GM21381 (cell line): ENCODE measurements around the gene EXOSC6.
"Not testable (repeated sequence)": the region's sequence is repeated elsewhere in the genome, so short reads cannot be mapped to it uniquely, and the experiment has no call there.

Experiments used
- ATAC-seq: cut with Tn5 transposase; IDR thresholded peaks from one replicate; pipeline ENCODE4 v1.9.1; 2021; ENCODE audit warnings: mild to moderate bottlenecking, moderate library complexity; ENCODE audit not compliant: unreplicated experiment

Gene EXOSC6

DNA sequence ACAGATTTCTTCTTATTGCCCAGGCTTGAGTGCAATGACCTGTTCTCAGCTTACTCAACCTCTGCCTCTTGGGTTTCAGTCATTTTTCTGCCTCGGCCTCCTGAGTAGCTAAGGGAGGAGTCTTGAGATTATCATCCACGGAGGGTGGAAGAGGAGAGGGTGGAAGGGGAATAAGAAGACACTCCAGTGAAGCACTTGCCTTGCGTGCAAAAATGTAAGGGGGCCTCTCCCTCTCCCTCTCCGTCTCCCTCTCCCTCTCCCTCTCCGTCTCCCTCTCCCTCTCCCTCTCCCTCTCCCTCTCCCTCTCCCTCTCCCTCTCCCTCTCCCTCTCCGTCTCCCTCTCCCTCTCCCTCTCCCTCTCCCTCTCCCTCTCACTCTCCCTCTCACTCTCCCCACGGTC lies 48.2 kb downstream of the EXOSC6 start:
- not testable (repeated sequence) for ATAC-seq

DNA sequence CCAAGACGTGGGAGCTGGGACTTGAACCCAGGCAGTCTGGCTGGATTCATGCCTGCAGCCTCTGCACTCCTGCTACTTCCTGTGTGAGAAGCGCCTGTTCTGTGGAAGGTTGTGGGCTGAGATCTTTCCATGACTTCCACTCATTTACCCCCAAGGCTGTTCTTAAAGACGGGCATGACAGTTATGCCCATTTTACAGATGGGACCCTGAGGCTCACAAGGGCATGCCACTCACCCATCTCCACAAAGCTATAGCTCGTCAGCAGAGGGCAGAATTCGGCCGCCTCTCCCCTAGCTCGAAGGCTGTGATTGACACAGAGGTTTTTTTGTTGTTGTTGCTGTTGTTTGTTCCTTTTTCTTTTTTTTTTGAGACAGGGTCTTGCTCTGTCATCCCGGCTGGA lies 51.7 kb downstream of the EXOSC6 start:
- not testable (repeated sequence) for ATAC-seq

DNA sequence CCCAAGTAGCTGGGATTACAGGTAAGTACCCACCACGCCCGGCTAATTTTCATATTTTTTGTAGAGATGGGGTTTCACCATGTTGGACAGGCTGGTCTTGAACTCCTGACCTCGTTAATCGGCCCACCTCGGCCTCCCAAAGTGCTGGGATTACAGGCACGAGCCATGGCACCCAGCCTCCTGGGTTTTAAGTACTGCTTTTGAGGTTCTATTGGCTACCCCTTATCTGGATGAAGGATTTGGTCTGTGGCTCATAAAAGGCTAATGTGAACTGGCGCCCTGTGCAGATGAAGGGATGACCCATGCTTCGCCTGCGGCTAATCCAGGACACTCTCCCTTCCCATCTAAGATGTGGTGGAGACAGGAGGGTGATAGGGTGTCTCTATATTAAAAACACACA lies 52.6 kb downstream of the EXOSC6 start:
- ATAC-seq, result not testable (repeated sequence)

DNA sequence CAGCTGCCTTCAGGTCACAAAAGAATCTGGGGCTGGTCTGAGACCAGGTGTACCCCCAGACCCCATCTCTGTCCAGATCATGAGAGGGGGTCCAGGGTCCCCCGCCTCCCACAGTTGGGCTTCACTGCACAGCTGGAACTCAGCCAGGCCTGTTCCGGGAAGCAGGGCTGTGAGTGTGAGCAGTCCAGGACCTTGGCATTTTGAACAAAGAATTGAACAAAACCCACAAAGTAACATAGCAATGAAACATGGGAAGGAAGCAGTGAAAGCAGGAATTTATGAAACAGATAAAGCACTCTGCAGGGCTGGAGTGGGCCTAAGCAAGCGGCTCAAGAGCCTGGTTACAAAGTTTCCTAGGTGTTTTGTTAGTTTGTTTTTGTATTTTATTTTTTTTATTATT lies 53.1 kb downstream of the EXOSC6 start:
- not testable (repeated sequence) for ATAC-seq

DNA sequence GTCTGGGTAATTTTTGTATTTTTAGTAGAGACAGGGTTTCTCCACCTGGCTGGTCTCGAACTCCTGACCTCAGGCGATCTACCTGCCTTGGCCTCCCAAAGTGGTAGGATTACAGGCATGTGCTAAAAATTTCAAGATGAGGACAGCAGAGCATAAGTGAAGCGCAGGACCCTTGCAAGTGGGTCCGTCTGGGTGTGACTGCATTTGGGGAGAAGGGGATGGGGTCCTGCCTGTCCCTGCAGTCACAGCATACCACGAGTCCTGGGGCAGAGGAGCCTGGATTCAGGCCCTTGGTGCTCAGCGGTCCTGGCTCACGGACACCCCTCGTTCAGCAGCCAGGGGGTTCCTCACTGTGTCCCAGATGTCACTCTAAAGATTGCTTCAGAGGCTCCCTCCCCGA lies 53.5 kb downstream of the EXOSC6 start:
- ATAC-seq, result not testable (repeated sequence)

DNA sequence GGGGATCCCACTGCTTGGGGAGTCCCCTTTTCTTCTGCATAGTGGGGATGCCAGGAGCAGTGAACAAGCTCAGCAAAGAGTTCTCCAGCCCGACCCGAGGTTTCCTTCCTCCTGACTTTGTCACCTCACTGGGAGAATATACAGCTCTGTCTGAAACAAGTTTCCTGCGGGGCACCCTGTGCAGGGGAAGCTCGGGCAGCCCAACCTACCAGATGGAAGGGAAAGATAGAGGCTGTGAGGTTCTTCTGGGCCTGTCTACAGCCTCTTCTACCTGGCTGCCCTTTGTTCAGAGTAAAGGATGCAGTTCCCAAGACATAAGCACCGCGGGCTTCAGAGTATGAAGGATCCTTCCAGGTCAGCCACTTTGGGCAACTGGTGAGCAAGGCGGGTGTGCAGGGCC lies 54.1 kb downstream of the EXOSC6 start:
- not testable (repeated sequence) for ATAC-seq
